IPS DF 19.7 (cell line): ENCODE data around the gene ITM2C.

Experiments
- DNase-seq: peaks from one replicate; pipeline ENCODE4 v3.0.0-alpha.2; 2013; ENCODE audit warnings: low read depth, low spot score

ITM2C gene, protein sequence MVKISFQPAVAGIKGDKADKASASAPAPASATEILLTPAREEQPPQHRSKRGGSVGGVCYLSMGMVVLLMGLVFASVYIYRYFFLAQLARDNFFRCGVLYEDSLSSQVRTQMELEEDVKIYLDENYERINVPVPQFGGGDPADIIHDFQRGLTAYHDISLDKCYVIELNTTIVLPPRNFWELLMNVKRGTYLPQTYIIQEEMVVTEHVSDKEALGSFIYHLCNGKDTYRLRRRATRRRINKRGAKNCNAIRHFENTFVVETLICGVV

DNA sequence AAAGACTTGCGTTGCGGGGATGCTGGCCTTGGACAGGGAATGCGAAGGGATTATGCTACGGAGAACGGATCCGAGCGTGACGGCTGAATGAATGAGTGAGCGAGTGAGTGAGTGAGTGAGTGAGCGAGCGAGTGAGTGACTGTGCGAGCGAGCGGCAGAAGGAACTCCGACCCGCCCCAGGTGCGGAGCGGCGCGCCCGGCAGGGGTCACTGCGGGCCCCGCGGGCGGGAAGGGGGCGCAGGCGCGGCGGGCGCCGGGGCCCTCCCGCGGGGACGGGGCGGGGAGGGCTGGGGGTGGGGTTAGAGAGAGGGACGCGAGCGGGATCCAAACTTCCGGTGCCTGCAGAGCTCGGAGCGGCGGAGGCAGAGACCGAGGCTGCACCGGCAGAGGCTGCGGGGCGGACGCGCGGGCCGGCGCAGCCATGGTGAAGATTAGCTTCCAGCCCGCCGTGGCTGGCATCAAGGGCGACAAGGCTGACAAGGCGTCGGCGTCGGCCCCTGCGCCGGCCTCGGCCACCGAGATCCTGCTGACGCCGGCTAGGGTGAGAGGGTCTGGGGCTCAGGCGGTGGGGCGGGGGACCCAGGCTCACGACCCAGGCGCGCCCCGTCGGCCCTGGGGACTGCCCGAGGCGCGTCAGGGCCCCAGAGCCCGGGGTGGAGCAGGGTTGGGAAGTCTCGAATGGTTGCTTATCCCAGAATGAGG lies at the start of gene ITM2C:
Gene ITM2C, plus strand, starts transcription at position 338 of the 702 bp plus-strand sequence. Its CDS starts 84 bp downstream, at position 422.
- no peak for DNase-seq

DNA sequence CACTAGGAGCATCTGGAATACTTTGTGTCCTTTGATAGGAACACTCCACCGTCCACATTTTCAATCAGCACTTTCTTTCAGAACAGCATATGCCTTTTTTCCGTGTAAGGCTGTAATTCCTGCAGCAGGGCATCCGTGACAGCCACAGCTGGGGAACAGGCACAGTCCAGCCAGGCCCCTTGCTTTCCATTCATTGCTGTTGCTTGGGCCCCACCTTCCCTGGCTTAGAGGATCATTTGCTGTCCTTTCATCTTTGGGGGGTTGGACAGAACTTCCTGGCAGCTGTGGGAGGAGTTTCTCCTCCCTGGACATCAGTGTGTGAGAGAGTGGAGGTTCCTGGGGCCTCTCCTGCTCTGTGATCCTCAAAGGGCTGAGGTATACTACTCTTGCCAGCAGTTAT lies 49.7 kb upstream of the ITM2C start:
- DNase-seq, result no peak

DNA sequence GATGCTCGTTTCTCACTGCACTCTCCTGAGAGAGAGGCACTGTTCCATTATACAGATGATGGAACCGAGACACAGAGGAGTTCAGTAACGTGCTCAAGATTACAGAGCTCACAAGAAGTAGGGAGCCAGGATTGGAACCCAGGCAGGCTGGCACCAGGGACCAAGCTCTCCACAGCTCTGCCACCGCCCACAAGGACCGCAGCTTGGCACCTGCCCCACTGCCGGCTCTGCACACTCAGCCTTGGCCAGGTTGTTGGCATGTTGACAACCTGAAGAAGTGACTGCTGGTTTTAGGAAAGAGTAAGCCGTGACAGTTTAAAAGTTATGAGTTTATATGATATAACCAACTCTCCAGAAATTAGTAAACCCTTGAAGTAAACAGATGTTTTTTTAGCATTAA lies 48.0 kb upstream of the ITM2C start:
- no peak for DNase-seq

DNA sequence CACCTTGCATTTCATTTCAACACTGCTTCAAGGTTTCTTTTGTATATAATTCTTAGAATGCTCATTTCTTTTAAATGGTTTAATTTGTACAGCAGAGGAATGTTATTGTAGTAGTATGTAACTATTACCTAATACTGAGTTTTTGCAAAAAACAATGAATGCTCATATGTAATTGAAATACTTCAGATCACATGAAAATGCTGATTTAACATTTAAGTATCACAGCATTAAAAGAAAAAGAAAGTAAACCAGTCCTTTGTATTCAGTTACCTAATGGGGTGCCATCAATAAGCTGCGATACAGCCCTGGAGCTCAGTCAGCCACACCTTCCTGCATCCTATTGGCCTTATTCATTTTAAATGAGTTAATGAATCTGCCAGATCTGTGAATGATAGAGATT lies 45.3 kb upstream of the ITM2C start:
- no peak for DNase-seq

DNA sequence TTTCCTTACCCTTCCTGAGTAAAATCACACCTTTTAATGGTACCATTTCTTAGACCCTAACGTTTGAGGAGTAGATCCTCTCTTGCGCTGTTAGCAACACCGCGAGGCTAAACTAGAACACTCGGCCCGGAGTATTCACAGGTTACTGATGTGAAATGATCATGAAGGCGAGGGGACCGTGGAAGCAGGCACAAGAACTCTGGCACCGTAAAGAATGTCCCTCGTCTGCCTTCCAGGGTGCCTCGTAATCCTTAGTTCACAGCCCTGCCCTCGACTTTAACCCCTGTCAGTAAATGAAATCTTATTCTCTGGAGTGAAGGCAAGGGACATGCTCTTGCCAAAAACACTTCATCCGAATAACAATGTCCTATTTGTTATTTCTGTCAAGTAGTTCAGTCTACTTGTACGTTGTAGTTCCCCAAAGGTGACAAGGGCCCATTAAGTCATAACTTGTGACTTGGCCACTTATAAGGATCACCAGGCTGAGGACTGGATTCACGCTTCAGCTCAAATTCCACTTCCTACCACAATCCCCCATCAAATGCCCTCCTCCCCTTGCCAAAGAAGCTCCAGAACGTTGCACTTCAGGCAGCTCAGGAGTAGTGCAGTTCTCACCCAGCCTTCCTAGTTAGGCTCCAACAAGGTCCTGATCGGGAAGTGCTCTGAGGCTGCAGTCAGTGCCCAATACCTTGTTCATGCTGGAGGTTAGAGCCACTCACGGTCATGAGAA lies 43.3 kb upstream of the ITM2C start:
- DNase-seq, result no peak

DNA sequence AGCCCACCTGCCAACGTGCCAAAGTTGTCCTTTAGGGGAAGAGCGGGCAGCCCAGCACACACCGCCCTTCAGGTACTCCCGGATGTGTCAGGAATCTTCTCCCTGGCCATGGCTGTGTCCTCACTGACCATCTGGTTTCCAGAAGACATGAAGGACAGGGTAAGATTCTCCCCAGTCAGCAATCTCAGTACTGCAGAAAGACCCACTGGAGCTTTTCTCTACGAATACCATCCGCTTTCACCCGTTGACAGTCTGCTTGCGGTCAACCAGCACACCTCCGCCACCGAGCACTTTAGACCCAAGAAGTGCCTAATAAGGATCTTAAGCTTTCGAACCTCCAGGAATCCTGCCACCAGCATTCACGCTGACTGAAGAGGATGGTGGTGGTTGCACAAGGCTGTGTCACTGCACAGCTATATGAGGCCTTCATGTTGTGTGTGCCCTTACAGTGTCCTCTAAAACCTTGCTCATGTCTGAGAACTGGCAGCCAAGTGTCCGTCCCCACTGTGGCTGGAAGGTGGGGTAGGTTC lies 42.7 kb upstream of the ITM2C start:
- DNase-seq, result no peak

DNA sequence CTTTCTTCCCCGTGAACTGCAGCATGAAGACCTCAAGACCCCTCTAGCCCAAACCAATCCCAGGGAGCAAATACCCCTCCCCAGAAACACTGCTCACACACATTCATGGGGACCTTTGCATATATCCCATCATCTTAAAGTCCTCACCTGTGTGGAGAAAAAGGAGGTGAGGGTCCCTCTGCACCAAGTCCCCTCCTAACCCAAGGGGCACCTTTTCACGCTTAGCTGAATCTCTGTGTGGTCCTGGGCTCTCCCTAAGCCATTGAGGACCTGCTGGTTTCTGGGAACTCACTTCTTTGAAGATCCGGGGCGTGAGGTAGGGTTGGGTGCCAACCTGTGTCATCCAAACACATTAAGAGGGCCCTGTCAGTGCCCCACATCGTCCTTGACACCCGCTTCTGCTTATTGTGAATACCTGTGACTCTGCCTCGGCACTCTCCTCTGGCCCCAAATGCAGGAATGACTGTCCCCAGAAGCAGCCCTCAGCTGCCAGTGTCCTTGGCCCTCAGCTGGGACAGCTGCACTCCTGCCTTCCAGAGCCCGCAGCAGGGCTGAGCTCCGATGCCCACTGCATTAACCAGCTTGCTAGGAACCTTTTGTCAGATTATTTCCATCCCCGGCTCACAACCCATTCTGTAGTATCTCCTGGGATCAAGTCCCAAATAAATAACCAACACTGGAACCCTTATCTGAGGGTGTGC lies 41.3 kb upstream of the ITM2C start:
- DNase-seq, result no peak

DNA sequence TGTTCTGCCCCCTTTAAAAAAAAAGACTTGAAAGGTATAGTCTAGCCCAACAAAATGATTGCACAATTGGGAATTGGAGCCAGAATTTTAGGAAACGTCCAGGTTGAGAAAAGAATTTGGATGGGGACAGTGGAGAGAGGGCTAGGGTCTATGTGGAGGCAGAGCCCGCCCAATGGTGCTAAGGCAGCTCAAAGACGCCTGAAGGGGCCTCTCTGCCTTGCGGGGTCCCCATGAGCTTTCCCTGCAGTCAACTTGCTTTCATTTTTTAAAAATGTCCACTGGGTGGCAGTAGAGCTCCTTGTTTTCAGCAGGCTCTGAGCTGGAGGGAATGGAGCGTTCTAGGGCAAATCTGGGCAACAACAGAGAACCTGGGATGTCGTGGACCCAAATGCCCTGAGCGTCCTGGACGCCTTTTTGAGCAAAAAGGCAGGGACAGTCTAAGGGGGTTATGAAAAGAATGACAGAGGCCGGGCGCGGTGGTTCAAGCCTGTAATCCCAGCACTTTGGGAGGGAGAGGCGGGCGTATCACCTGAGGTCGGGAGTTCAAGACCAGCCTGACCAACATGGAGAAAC lies 40.2 kb upstream of the ITM2C start:
- DNase-seq, result peak; percentile 68

DNA sequence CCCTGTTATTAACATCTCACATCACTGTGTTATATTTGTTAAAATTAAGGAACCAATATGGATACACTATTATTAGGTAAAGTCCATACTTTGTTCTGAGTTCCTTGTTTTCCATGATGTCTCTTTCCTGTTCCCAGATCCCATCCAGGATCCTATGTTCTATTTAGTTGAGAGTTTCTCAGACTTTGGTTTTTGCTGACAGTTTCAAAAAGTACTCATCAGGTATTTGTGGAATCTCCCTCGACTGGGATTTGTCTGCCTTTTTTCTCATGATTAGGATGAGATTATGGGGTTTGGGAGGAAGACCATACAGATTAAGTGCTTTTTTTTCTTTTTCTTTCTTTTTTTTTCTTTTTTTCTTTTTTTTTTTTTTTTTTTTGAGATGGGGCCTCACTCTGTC lies 39.4 kb upstream of the ITM2C start:
- DNase-seq, result no peak

DNA sequence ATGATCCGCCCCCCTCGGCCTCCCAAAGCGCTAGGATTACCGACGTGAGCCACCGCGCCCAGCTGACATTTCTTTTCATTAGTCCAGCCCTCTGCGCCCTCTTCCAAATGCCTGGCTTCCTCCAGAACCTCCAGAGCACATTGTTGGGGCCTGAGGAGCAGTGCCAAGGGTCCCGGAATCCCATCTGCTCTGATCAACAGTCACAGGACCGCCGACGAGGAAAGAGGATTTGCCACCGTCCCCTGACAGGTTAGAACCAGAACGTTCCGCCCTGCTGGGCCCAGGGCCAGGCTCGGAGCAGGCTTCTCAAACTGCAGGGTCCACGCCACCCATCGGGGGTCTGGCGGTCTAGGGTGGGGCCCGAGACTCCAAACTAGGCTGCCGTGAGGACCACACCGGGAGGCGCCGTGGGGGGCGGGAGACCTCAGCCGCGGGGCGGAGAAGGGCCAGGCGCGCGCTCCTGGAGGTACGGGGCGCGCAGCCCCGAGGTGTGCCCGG lies 36.9 kb upstream of the ITM2C start:
- no peak for DNase-seq

DNA sequence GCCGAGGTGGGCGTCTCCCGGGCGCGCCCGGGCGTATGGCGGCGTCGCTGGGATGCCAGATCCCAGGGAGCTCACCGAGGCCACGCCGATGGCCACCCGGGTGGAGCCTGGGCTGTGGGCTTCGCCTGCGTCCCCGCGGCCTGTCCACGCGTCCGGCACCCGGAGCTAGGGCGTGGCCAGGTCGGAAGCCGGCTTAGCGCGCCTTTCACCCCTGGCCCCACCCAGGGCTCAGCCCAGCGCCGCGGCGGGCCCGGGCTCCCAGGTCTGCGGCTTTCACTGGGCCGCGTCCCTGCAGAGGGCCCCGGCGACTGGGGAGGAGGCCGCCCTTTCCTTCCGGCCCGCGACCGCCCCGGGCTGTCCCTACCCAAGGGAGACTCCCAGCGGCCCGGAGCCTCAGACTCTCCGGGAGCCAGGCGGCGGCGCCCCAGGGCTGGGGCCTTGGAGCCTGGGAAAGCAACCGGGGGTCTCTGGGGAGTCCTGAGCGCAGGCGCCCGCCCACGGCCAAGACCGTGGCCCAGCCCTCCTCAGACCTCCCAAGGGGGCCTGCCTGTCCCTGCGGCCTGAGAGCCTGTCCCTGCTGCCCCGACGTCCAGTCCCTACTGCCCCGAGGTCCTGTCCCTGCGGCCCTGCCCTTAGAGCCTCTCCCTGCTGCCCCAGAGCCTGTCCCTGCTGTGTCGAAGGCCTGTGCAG lies 36.3 kb upstream of the ITM2C start:
- DNase-seq, result no peak

DNA sequence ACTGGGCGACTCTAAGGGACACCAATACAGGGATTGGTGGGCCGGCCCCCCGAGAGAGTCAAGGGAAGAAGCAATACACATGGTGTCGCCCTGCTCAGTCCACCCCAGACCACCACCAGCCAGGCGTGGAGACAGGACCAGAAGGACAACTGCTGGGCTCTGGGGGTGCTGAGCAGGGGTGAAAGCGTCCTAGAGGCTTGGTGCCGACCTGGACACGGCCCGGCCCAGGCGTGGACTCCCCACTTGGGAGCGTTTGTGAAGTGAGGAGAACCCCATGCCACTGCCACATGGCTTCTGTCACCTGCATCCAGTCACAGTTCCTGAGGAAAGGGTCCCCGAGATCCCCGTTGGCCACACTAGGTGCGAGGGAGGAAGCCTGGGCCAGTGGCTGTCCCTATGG lies 35.4 kb upstream of the ITM2C start:
- DNase-seq, result no peak

DNA sequence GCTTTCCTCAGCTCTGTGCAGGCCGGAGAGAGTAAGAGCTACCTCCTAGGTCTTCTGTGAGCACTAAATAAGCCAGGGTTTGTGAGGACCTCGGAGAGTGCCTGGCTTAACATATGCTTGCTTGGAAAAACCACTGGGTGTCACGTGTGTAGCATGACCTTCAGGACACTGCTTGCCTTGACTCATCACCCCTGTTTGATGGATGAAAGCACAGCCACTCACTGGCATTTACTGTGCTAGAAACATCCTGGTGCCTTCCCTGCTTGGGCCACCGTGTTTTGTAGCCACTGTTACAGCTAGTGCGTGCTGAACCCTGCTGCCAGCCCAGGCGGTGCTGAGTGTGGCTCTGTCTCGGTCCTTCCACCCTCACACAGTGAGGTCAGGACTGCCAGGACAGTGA lies 34.8 kb upstream of the ITM2C start:
- DNase-seq, result no peak

DNA sequence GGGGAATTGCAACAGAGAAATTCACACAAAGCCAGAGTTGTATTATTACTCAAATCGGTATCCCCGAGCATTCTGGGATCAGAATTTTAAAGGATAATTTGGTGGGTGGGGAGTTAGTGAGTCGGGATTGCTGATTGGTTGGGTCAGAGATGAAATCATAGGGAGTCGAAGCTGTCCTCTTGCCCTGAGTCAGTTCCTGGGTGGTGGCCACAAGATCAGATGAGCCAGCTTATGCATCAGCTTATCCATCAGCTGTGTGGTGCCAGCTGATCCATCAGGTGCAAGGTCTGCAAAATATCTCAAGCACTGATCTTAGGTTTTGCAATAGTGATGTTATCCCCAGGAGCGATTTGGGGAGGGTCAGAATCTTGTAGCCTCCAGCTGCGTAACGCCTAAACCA lies 34.3 kb upstream of the ITM2C start:
- no peak for DNase-seq

DNA sequence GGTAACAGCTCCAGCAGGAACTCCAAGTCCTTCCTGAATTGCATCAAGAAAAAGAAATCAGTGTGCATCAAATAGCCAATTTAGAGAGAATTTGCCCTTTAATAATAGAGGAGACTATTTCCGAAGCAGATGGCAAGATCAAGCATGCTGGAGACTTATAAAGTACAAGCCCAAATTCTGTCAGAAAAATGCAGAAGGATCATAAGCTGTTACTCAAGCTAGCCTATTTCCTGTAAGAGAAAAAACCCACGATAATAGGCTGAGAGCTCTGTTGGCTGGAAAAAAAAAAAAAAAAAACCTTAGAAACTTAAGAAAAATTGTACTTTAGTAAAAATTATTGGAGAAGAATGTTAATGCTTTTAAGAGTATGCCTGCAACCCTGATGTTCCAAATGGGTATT lies 24.4 kb upstream of the ITM2C start:
- no peak for DNase-seq

DNA sequence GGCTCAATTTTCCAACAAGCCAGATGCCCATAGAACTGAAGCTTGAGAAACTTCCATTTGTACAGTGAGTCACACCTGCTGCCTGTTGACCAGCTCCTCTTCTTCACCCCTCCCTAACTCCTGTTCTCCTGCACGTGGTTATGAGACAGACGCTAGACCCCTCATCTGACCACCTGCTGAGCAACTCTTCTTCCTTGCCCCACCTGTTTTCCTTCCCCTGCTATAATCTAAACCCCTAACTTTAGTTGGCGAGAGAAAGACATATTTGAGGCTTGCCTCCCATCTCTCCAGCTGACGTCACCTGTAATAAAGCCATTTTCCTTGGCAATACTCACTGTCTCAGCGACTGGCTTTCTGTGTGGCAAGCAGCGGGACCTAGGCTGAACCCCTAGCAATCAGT lies 22.3 kb upstream of the ITM2C start:
- DNase-seq, result no peak

DNA sequence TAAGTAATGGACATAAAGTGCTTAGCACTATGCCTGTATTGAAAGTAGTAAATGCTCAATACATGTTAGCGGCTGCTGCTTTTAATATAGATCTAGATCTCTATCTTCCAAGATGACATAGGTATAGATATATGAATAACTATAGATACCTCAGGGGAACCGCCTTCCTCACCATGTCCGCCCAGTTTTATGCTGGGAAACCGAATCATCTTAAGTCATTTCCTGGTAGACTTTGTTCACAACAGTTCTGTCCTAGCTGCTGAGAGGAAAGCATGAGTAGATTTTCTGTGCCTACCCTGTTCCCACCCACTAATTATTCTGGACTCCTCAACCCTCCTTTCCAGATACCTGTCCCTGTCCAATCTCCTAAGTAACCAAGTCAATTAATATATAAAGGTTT lies 21.6 kb upstream of the ITM2C start:
- DNase-seq, result no peak

DNA sequence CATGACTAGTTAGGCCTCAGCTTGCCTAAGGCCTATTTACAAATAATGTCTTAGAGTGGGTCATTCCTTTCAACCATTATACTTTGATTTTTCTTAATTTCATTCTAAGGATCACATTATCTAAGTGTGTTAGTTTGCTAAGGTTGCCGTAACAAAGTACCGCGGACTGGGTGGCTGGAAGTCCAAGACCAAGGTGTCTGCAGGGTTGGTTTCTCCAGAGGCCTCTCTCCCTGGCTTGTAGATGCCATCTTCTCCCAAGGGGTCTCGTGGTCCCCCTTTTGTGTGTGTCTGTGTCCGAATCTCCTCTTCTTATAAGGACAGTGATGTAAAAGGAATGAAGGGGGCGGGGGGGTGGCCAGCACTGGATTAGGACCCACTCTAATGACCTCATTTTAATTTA lies 18.4 kb upstream of the ITM2C start:
- no peak for DNase-seq

DNA sequence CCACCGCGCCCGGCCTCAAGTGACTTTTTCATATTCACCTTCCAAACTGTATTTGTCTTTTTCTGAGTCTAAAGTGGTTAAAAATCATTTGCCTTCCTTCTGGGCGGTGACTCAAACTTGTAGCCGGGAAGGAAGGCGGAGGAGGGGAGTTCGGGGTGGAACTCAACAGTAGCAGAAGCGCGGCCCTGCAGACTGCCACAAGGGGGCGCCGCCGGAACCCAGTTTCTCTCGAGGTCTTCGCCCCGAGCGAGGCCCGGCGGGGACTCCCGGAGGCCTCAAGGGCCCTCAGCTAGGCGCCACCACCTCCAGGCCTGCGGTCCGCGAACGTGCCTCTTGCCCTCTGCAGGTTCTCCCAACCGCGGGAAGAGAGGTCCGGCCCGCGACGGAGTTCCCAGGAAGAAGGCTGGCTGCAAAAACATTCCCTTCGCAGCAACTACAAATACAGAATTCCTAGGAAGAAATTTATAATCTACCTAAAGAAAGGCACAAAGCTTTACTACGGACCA lies 16.8 kb upstream of the ITM2C start:
- no peak for DNase-seq

DNA sequence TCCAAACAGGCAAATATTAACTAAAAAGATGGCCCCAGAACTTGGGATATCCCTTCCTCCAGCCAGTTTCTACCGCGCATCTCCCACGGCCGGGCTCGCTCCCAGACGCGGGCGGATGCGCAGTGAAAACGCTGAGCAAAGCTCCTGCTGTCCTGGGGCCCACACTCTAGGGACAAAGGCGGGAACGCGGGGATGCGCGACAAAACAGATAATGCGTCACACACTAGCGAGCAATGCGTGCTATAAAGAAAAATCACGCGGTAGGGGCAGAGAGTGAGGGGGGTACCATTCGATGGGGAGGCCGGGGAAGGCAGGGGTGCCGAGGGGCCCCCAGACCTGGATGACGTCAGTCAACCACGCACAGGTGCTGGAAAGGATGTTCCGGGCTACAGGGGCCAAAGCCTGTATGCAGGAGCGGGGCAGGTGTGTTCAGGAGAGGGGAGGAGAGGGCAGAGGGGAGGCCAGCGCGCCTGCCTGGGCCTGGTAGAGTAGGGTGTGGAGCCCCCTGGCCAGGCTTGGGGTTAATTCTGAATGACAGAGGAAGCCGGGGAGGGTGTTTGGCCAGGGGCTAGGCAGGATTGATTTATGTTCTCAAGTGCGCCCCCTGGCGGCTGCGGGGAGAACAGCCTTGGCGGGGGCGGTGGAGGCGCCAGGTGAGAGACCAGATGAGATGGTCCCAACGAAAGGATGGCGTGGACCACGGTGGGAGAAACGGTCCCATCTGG lies 14.9 kb upstream of the ITM2C start:
- no peak for DNase-seq
